ENCODE measurements around the gene OPCML. TPM values are rescaled to one million over a fixed set of nuclear protein-coding genes. Genes with fewer than 3 reads are reported as not detected.

The OPCML gene
- total RNA-seq, 1 donor from 2014 or later = 4.1 TPM

- Mint-ChIP-seq H3K27ac (ENCODE audit: unreplicated experiment) (no peak overlapping the region), H3K27me3 (ENCODE audit: unreplicated experiment) (peaks cover 7% of the 10 kb centered on the region), H3K4me3 (ENCODE audit: unreplicated experiment) (no peak overlapping the region), H3K9me3 (ENCODE audit: unreplicated experiment) (no peaks in the 10 kb centered on the region), H3K36me3 (ENCODE audit: low read depth, unreplicated experiment) (no peaks in the 10 kb centered on the region), H3K4me1 (ENCODE audit: unreplicated experiment) (peaks cover 33% of the 10 kb centered on the region)
- no peak for TF ChIP-seq CTCF (IDR thresholded peaks at IDR 0.05; ENCODE audit: unreplicated experiment)
- no peak for DNase-seq (ENCODE audit: low spot score)
These were observed 9.4 kb upstream of the OPCML start for GRCh38 chr11:133541720-133542095.

GRCh38 chr11:133541021-133541719, 8.9 kb upstream of the OPCML start:
- Mint-ChIP-seq H3K27ac (ENCODE audit: unreplicated experiment) (no peak overlapping the region), H3K27me3 (ENCODE audit: unreplicated experiment) (peaks cover 7% of the 10 kb centered on the region), H3K4me1 (ENCODE audit: unreplicated experiment) (peaks cover 39% of the 10 kb centered on the region), H3K9me3 (ENCODE audit: unreplicated experiment) (no peaks in the 10 kb centered on the region), H3K36me3 (ENCODE audit: low read depth, unreplicated experiment) (no peaks in the 10 kb centered on the region), H3K4me3 (ENCODE audit: unreplicated experiment) (no peak overlapping the region)
- peak; percentile 16 for TF ChIP-seq CTCF (IDR thresholded peaks at IDR 0.05; ENCODE audit: unreplicated experiment)
- peak; percentile 44 for DNase-seq (ENCODE audit: low spot score)

- no peak overlapping the region for H3K4me3 Mint-ChIP-seq (ENCODE audit: unreplicated experiment)
- DNase-seq (ENCODE audit: low spot score) = no peak
- no peak overlapping the region for H3K27ac Mint-ChIP-seq (ENCODE audit: unreplicated experiment)
- no peak for TF ChIP-seq CTCF (IDR thresholded peaks at IDR 0.05; ENCODE audit: unreplicated experiment)
- peaks cover 38% of the 10 kb centered on the region for H3K4me1 Mint-ChIP-seq (ENCODE audit: unreplicated experiment)
- H3K27me3 Mint-ChIP-seq (ENCODE audit: unreplicated experiment) = peaks cover 3% of the 10 kb centered on the region
- no peaks in the 10 kb centered on the region for H3K9me3 Mint-ChIP-seq (ENCODE audit: unreplicated experiment)
- H3K36me3 Mint-ChIP-seq (ENCODE audit: low read depth, unreplicated experiment) = no peaks in the 10 kb centered on the region
These were observed 3.9 kb upstream of the OPCML start for GRCh38 chr11:133536198-133536597.

- Mint-ChIP-seq H3K36me3 (ENCODE audit: low read depth, unreplicated experiment) (no peaks in the 10 kb centered on the region), H3K27ac (ENCODE audit: unreplicated experiment) (no peak overlapping the region), H3K4me3 (ENCODE audit: unreplicated experiment) (no peak overlapping the region), H3K4me1 (ENCODE audit: unreplicated experiment) (peaks cover 45% of the 10 kb centered on the region), H3K27me3 (ENCODE audit: unreplicated experiment) (peaks cover 6% of the 10 kb centered on the region), H3K9me3 (ENCODE audit: unreplicated experiment) (no peaks in the 10 kb centered on the region)
- DNase-seq (ENCODE audit: low spot score) = no peak
- no peak for TF ChIP-seq CTCF (IDR thresholded peaks at IDR 0.05; ENCODE audit: unreplicated experiment)
These were observed 904 bp upstream of the OPCML start for GRCh38 chr11:133533205-133533604.

- H3K9me3 Mint-ChIP-seq (ENCODE audit: unreplicated experiment) = no peaks in the 10 kb centered on the region
- H3K36me3 Mint-ChIP-seq (ENCODE audit: low read depth, unreplicated experiment) = no peaks in the 10 kb centered on the region
- no peak for TF ChIP-seq CTCF (IDR thresholded peaks at IDR 0.05; ENCODE audit: unreplicated experiment)
- no peak for DNase-seq (ENCODE audit: low spot score)
- H3K27ac Mint-ChIP-seq (ENCODE audit: unreplicated experiment) = peak overlapping the region; percentile 13
- H3K27me3 Mint-ChIP-seq (ENCODE audit: unreplicated experiment) = peaks cover 6% of the 10 kb centered on the region
- peak overlapping the region; percentile 82 for H3K4me3 Mint-ChIP-seq (ENCODE audit: unreplicated experiment)
- peaks cover 42% of the 10 kb centered on the region for H3K4me1 Mint-ChIP-seq (ENCODE audit: unreplicated experiment)
These were observed 843 bp downstream of the OPCML start for GRCh38 chr11:133531458-133531857.
